SW480 (cell line): ENCODE results near the gene KCNIP4.
A peak's percentile ranks its signal among the peaks of the same experiment; 100 is the strongest.
"Not testable (repeated sequence)": the region's sequence is repeated elsewhere in the genome, so short reads cannot be mapped to it uniquely, and the experiment has no call there.

Experiments
- DNase-seq: peaks from one replicate; pipeline ENCODE4 v3.0.0-alpha.2; 2016; ENCODE audit warnings: low spot score

The KCNIP4 gene

DNA sequence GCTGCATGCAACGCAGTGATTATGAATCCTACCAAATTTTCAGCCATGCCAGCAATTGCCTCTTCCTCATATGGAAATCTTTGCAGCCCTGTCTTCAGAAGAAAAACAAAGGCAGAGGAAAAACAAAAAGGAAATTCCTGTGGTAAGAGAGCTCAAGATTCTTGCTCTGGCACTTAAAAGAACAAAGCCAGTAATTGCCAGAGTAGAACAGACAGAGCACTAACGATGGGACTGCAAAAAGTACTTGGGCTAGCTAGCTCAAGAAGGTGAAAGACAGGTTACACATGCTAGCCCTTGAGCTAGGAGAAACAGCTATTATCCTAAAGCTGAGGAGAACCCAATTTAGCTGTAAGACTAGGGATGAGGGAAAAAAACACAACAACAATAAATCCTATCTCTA is 582.3 kb downstream of the KCNIP4 start:
- no peak for DNase-seq

DNA sequence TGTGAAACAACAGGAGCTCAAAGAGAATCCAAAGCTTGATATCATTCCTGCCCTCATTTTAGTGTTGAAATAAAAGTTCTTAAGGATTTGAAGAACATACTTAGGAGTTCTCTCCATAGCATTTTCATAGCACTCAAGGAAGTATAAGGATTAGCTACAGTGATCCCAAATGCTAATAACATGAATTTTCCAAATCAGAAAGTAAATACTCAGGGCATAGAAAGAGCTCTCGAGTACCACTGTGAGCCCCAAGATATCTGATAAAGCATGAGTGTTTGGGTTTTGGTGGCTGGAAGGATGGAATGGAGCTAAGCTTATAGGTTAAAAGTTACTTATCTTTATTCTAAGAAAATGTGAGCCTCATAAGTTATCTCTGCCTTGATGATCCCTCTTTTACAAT is 584.9 kb downstream of the KCNIP4 start:
- DNase-seq, result no peak

DNA sequence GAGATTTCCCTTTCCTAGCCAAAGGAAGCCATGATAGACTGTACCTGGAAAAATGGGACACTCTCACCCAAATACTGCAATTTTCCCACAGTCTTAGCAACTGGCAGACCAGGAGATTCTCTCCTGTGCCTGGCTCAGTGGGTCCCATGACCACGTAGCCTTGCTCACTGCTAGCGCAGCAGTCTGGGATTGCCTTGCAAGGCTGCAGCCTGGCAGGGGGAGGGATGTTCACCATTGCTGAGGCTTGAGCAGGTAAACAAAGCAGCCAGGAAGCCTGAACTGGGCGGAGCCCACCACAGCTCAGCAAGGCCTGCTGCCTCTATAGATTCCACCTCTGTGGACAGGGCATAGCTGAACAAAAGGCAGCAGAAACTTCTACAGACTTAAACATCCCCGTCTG is 596.2 kb downstream of the KCNIP4 start:
- not testable (repeated sequence) for DNase-seq

DNA sequence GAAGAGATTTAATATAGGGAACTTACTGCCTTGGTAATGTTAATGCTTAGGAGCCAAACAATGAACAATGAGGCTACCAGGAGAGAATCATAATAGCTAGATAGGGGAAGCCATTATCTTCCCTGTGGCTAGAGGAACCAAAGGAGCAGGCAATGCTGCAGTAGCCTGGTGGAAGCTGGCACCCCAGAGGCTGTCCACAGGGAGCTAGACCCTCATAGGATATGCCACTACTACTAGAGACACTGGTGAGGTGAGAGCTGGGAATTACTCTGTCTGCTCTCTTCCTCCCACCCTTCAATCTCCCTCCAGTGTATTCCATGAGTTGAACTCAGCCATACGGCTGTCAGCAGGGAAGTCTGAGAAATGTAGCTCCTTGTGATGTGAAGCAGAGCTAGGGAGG is 601.4 kb downstream of the KCNIP4 start:
- no peak for DNase-seq

DNA sequence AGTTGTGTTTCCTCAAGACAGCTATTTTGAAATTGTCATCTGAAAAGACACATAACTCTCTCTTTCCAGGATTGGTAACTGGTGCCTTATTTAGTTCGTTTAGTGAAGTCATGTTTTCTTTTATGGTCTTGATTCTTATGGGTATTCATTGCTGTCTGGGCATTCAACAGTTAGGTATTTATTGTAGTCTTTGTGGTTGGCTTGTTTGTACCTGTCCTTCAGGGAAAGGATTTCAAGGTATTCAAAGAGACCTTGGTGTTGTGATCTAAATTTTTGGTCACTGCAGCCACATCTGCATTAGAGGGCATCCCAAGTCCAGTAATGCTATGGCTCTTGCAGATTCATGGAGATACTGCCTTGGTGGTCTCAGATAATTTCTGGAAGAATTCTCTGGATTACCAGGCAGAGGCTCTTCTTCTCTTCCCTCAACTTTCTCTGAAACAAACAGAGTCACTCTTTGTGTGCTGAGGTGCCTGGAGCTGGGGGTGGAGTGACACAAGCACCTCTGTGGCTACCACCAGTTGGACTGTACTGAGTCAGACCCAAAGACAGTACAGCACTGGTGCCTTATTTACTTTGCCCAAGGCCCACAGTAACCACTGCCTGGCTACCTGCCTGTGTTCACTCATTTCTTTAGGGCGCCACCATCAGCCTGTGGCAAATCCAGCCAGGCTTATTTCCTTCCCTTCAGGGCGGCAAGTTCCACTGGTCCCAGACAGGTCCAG is 620.4 kb downstream of the KCNIP4 start:
- no peak for DNase-seq

DNA sequence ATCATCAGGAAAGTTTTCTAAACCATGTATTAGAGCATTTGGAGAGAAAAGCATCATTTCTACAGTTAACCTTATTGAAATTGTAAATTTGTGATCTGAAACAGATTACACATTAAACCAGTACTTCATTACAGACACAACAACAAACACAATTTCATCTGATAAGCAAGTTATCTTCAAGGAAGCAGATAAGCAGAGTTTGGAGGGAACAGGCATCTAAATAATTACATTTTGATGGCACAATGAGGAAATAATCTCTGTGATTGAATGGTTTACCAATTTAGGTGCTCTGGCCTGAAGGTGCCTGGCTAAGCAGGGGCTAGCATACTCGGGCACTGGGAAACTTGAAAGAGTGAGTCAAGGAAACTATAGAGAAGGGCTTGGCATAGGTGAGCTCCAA is 628.5 kb downstream of the KCNIP4 start:
- DNase-seq, result no peak

DNA sequence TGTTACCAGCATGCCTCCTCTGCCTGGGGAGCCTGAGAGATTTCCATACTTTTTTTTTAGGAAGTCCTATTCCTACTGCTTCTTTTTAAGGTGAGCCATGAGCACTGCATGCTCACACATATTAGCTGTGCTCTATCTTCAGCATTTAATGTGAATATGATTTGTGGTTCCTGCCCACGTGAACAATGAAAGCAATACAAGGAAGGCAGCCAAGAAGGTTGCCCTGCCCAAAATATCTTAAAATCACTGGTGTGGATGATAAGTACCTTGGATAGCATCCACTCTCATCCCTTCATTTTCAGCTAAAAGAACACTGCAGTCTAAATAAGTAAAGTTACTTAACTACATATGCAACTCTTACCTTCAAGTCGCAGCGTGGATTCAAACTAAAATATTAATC is 640.9 kb downstream of the KCNIP4 start:
- no peak for DNase-seq

DNA sequence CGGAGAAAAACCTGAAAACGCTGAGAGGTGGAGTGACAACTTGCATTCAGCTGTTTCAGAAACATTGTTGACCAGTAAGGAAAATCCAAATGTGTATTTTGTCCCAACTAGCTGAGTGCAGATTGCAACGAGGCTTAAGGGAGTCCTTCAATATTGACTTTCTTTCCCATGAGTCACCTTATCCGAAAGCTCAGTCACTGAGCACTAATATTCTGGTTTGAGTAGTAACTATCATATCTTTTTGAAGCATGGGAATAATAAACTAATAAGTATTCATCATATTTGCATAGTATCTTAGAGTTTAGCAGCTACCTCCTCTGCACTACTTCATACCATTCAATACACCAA is 644.1 kb downstream of the KCNIP4 start:
- DNase-seq, result no peak

DNA sequence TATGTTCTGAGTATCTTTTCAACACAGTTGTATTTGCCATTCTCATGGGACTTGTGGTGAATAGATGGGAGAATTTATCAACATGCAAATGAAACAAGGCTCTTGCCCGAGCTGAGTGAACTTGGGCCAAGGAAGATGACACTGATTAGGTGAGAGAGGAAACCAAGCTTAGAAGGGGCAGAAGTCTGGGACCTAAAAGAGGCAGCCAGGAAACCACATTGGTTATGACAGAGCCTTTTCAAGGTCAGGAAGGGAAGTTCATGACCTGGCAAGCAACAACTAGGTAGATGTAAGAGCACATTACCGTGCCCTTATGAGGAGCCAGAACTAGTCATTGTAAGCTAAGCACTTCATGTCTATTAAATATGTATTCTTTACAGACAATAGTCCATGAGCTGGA is 658.0 kb downstream of the KCNIP4 start:
- no peak for DNase-seq

DNA sequence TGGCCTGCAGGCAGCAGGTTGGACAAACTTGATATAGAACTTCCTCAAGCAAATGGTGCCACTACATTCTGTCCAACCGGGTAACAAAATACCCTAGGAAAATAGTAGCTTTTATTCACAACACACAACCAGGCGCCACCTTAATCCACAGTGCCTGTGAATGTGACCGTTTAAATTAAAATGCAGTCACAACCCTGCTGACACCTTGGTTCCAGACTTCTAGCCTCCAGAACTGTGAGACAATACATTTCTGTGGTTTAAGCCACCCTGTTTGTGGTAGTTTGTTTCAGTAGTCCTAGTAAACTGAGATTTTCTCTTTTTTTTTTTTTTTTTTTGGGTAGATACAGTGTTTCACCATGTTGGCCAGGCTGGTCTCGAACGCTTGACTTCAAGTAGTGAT is 672.5 kb downstream of the KCNIP4 start:
- DNase-seq, result no peak

DNA sequence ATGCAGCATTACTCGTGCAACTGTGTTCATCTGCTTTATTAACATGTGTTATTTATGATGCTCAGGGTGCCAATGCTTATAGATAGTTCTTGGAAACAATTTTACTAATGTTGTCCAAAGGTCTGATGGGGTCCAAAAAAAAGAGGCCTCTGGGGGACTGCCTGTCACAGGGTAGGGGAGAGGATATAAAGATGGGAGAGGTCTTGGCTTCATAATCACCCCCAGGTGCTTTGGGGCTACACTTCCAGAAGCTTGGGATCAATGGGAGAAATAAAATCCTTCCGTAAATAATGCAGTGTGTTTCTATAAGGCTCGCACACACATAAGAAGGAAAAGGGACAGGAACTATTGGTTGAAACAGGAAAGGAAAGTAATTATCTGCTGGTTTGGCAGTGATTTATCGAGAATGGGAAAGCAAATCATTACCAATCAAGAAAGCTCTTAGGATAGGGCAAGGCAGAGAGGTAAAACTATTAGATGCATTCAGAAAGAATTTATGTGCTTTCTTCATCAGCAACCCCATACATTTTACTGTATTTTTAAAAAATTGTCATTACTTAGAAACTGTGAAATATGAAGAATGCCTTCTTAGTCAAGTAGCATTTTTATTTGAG is 677.0 kb downstream of the KCNIP4 start:
- DNase-seq, result no peak

DNA sequence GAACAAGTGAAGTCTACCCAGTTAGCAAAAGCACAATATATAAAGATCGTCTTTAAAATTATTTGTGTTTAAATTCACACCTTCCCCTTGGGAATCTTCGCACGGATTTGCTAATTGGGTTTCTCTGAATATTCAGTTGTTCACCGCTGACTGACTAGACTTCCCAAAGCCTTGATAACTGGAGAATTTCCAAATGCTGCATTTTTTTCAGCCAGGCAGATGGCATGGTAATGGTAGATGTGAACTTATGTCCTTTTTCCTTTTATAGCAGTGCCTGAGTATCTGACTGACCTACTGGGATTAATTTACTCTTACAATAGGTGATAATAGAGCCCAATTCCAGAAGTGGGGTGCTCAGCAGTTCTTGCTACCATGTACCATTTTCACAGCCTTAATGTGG is 700.2 kb downstream of the KCNIP4 start:
- no peak for DNase-seq

DNA sequence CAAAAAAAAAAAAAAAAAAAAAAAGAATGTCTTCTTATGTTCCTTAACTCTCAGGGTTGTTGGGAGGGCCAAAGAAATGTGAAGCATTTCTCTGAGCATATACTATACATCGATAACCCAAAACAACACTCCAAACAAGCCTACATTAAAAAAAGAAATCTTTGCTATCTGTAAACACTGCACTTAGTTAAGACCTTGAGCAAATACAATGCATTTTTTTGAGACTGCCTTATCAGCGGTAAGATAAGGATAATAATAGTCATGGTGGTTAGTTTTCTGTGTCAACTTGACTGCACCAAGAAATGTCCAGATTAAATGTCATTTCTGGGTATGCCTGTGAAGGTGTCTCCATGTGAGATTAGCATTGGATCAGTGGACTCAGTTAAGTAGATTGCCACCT is 706.4 kb downstream of the KCNIP4 start:
- DNase-seq, result no peak

DNA sequence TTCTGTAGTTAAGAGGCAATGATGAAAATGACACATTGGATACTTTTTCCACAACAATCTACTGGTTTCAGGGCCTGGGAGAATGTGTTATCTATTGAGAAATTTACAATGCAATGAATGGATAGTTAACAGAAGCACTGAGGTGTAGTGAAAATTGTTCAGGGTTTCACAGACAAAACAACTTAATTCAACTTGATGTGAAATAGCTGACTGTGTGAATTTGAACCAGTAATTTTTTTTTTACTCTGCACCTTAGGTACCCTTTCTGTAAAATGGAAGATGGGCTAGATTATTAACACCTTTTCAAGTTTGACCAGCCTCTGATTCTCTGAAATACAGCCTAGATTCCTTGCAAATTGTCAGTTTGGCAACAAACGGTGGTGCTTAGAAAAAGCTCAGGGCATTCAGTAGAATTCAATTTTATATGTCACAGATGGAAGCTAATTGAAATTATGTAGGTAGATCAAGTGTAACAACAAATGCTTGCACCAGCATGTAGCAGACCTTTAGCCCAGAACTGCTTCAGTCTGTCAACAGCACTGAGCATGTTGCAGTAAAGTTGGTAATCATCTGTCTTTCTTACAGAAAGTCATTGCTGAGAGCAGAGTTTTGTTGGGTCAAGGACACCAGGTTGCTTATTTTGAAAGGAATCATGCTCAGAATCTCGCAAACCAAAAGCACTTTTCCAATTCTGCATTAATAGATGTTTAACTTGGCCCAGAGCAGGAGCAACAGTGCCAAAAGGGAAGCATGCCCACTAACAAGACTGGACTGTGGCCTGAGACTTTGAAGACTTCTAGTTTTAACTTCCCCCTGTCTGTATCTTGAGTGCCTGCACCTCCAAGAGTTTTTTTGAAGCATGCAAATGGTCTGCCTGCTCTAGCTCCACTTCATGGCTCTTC is 721.7 kb downstream of the KCNIP4 start:
- DNase-seq, result no peak

DNA sequence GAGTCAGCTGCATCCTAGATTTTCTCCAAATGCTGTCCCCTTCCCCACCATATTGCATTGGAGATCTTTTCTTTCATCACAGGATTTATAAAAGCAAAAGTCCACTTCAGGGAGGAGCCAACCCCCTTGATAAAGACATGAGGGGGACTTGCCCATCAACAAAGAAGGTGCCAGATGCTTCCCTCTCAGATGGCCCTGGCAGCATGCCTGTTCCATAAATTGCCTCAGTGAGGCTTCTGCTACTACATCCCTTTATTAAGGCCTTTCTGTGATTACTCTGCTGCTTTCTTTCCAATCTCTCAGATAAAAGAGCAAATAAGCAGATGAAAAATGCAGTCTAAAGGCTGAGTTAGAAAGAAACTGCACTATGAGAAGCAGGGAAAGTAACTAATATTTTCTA is 736.7 kb downstream of the KCNIP4 start:
- DNase-seq, result no peak

DNA sequence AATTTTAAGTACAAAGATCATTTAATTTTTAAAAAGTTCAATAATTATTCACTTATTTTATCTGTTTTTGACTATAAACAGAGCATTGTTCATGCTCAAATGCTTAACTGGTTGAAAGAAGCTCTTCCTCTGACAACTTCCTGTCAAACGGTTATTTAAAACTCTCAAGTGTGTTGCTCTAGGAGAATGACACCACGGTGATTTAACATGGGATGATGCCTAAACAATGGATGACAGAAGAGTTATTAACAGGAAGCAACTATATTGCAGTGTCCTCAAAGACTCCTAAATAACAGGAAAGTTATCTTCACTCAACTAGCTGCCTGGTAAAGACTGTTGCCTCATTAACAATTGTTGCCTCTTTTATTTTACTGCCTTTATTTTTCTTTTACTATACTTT is 738.7 kb downstream of the KCNIP4 start:
- no peak for DNase-seq

DNA sequence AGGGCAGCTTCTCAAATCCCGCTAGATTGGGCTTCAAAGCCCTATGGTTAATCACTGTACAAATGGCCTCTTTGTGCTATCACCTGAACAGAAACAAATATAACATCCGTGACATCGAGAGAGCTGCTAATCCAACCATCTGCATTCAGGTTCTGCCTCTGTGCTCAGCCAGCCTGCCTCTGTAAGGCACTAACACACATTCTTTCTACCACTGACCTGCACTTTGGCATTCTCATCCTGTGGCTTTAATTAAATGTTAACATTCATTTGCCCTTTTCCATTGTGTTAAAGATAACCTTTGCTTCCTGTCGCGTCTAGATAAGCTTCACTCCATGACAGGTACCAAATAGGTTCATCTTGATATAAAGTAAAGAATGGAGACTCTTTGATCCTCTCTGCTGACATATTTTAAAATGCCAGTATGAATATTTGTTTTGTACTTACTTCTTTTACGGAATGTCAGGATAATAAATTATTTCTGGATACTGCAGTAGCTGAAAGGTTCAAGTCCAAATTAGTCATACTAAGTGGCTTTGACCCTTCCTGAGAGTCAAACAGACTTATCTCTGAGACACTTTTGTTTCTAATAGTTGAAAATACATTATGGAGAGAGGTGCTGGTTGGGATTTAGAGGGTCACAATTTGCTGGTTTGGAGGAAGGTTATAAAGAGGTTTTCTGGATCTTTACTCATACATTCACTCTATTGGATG is 742.6 kb downstream of the KCNIP4 start:
- peak; percentile 72 for DNase-seq

DNA sequence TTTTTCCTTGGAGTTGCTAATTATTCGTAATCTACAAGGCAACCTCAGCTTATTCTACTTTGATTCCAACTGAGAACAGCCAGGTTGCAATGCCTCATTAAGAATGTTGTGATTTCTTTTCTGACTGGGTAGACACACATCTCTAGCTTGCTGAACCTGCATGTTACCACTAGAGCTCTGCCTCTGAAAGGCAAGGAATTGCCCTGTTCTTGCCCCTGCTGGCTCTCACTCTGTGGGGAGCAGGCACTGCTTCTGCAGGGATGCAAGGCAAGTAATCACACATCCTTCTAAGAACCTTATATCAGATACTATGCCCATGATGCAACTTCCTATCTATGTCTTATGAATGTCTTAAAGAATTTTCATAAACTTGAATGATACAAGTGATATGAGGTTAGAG is 745.2 kb downstream of the KCNIP4 start:
- no peak for DNase-seq

DNA sequence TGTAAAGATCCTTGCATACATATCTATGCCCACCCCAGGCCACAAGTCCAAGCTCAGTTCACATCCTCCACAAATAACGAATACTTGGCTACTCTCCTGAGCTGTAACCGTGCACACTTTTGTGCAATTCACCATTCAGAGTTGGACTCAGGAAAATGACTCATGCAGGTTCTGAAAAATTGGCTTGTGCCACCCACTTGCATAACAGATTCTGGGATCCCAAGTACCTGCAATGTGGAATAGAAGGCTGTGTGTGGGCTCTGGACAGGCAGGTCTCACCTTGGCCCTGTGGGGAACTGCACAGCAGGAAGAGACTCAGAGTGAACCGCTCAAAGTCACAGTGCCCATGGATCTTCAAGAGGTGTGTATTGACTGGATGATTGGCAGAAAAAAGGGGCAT is 745.6 kb downstream of the KCNIP4 start:
- no peak for DNase-seq

DNA sequence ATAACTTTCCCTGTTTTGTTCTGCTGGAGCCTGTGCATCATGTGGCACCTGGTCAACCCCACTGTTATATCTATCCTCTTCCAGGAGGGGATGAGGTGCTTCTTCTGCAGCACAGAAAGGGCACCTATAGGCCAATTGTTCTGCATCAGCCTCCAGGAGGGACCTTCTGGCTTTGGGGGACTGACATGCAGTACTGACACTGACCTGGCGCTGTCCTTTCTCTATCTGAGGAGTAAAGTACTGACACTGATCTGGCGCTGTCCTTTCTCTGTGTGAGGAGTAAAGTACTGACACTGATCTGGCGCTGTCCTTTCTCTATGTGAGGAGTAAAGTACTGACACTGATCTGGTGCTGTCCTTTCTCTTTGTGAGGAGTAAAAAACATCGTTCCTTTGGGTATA is 749.9 kb downstream of the KCNIP4 start:
- DNase-seq, result no peak

DNA sequence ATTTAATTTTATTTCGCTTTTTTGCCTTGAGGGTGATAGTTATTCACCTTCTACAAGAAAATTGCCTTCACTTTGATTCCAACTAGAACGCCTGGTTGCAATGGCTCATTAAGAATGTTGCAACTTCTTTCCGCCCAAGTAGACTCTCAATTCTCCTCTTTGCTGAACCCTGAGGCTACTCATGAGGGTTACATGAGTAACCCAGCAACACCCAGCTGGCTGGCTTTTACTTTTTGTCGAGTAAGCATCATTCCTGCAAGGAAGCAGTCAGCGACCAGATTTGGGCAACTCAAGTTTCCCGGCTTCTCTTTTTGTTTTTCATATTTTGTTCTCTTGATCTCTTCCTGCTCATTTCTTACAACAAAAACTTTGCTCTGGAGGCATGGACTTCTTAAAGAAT is 752.9 kb downstream of the KCNIP4 start:
- DNase-seq, result no peak

DNA sequence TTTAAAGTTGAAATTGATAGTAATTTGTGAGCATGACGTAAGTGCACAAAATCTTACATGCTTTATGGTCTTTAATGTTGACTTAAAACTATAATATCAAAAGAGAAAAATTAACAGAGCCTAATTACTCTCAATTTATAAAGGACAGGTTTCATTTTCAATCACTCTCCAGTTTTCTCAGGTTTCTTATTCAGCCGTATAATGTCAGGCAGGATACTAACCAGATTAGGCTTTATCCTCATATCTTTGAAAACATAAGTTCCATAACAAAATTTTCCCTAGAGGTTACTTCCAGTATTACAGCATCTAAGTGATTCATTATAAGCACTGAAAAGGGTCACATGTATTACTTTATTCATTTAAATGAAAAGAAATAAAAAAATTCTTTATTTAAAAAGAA is 756.2 kb downstream of the KCNIP4 start:
- DNase-seq, result no peak

DNA sequence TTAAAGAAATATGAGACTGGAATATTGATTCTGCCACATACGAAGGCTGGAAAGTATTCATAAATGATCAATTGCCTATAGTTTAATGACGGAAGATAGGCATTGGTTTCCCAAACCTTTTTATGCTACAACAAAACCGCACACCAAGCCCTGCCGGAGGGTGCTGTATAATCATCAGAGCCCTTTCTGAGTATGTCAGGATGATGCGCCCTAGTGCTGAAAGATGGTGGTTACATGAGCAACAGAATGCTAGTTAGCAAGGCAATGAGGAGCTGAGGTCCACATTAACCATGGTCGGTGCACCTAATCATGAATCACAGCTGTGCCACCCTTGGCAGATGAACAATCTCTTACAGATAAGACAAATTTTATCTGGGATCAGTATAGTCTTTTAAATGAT is 757.3 kb downstream of the KCNIP4 start:
- DNase-seq, result no peak
